Astrocyte of the cerebellum (primary cell): ENCODE measurements around the gene ACOX2.

ENCODE experiments used
- DNase-seq: peaks from one replicate; pipeline ENCODE4 v3.0.0-alpha.2; 2011; ENCODE audit warnings: low read depth
- H3K4me3 ChIP-seq: 2 replicates; pipeline ENCODE4 v1.5.1; 2011; ENCODE audit warnings: mild to moderate bottlenecking, low read depth, low read length, moderate library complexity
- CTCF ChIP-seq: IDR thresholded peaks from 2 replicates; pipeline ENCODE4 v1.5.1; 2012; ENCODE audit warnings: low read length, low read depth, moderate library complexity, mild to moderate bottlenecking; ENCODE audit errors: missing control alignments
- in situ Hi-C: cut with HindIII; loops from 2 replicates; pipeline ENCODE4 v1.10.0; 2017; ENCODE audit warnings: low sequenced_read_pairs

Gene ACOX2

GRCh38 chr3:58555203-58555602 is 18.2 kb upstream of the ACOX2 start:
- H3K4me3 ChIP-seq = no peak overlapping the region
- no peak for TF ChIP-seq CTCF
- no peak for DNase-seq
- in situ Hi-C loops = no loop called here

- TF ChIP-seq CTCF = no peak
- in situ Hi-C loops = no loop called here
- H3K4me3 ChIP-seq = no peak overlapping the region
- DNase-seq = no peak
These were observed 16.0 kb upstream of the ACOX2 start for GRCh38 chr3:58553003-58553402.

GRCh38 chr3:58551636-58552180 is 14.7 kb upstream of the ACOX2 start:
- no peak overlapping the region for H3K4me3 ChIP-seq
- in situ Hi-C loops = no loop called here
- DNase-seq = no peak
- no peak for TF ChIP-seq CTCF

GRCh38 chr3:58544541-58544940 is 7.6 kb upstream of the ACOX2 start:
- H3K4me3 ChIP-seq = no peak overlapping the region
- in situ Hi-C loops = no loop called here
- TF ChIP-seq CTCF = no peak
- DNase-seq = no peak

GRCh38 chr3:58540176-58540858 is 3.3 kb upstream of the ACOX2 start:
- in situ Hi-C loops = no loop called here

GRCh38 chr3:58539626-58540025 is 2.6 kb upstream of the ACOX2 start:
- no peak for TF ChIP-seq CTCF
- no peak for DNase-seq
- H3K4me3 ChIP-seq = no peak overlapping the region
- in situ Hi-C loops = no loop called here

More at GRCh38 chr3:58540176-58540858, 3.3 kb upstream of the ACOX2 start:
- no peak overlapping the region for H3K4me3 ChIP-seq
- no peak for DNase-seq
- TF ChIP-seq CTCF = no peak
